Stimulated activated CD8-positive, alpha-beta memory T cell treated with anti-CD3 and anti-CD28 coated beads, Interleukin-4, amount 100 ng/mL, for 1 hour (primary cell): ENCODE results near the gene NFE2L3.
"Not testable (repeated sequence)": the region's sequence is repeated elsewhere in the genome, so short reads cannot be mapped to it uniquely, and the experiment has no call there.

Source experiments
- DNase-seq, 2 donors: peaks; one replicate each; pipeline ENCODE4 v3.0.0-alpha.2; 2020; ENCODE audit warnings: low read depth in 2 of 2, low spot score in 1 of 2

The NFE2L3 gene

GRCh38 chr7:26185131-26185843 lies 33.3 kb downstream of the NFE2L3 start:
- no peak for DNase-seq

- no peak for DNase-seq
These were observed 33.8 kb downstream of the NFE2L3 start for GRCh38 chr7:26185844-26186180.

GRCh38 chr7:26186364-26187311 lies 34.6 kb downstream of the NFE2L3 start:
- no peak for DNase-seq

- no peak for DNase-seq
These were observed 35.6 kb downstream of the NFE2L3 start for GRCh38 chr7:26187380-26188205.

DNA sequence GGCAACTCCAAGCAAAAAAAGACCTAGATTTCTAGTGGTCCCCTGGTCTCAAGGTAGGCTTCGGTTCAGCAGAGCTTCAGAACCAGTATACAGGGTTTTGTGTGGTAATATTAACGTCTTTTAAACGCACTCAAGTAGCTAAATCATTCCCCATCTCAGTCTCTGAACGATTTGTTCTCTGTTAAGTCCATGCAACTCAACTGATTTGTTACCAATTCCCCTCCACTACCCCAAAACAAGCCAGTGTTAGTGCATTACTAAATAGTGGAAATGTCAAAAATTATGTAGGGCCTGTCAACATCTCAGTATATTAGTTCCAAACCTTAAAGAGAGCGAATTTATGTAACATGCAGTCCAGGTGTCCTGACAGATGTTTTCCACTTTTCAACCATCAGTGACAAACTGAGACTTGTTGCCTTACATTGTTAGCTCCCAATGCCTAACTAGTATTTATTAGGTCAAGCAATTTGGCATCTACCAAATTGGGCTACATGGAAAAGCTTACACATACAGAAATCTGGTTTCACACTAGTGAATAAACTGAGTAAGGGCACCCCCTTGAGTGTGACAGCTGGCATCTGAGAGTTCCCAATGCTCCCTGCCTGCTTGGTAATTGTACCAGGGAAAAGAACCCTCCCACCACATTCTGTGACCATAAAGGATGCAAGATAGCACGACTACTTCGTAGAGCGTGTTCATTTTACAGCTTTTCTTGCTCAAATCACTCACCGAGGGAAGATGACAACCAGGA lies 36.4 kb downstream of the NFE2L3 start:
- no peak for DNase-seq

DNA sequence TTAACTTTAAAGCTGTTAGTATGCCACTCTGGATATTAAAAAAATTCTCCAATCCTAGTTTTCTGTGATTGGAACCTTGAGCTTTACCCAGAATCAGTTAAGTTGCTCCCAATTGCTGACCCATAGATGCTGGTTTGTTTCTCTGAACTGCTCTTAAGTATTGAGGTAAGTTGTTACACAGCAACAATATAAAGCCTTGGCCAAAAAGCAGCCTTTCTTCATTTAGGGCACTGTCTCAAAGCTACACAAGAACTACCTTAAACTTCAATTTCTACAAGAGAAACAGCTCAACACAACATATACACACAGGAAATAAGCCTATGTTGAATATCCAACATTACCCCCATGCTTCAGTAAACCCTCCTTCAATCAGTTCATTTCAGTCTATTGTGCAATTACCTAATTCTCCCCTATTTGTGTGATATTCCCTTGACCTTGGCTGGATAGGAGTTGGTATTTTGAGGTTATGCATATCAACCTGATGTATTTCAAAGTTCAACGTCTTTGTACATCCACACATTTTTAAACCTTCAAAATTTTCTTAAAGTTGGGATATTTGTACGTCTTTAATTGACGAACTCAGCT lies 37.1 kb downstream of the NFE2L3 start:
- no peak for DNase-seq

DNA sequence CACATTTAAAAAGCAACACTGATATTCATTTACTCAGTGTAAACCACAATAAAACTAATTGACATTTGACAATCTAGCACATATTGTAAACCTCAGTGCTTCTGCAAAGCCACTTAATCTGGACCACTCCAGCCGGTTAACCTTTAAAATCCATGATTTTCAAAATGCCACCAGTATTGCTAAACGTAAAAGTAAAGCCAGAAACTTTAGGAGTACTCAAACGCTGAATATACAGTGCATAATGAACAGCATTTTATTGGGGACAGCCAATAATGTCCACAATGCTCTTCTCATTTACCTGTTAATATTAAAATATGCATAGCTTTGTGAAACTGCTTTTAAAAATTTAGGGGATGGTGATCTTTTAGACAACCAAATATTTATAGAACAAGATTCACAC lies 37.7 kb downstream of the NFE2L3 start:
- DNase-seq: no peak

- no peak for DNase-seq
These were observed 38.4 kb downstream of the NFE2L3 start for GRCh38 chr7:26190417-26190869.

DNA sequence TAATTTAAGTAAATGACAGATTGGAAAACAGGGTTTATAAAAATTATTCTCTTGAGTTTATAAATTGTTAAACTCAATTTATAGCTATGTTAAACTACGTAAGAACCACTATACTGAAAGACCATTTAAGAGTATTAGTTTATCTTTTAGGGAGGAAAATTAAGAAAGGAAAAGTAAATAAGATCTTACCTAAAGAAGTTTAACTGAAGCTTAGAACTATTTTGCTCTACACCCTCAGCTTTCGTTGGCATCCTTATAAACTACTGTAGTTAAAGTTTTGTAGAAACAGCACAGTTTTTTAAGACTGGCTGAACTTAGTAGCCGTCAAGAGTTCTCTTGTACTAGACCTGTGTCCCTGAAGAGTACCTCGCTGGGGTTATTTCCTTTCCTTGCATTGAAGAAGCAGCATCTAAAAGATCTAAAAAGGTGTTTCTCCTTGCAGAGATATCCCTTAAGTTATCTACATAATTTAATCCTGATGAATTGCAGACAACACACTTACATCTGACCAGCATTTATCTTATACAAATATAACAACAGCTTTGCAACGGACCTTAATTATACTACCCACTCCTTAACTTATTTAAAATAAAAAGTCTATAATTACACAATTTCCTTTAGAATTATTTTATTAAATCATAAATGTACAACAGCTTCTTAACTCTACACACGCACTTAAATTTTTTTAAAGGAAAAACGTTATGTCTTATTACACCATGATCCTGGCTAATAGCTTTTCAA lies 39.4 kb downstream of the NFE2L3 start:
- DNase-seq: no peak

DNA sequence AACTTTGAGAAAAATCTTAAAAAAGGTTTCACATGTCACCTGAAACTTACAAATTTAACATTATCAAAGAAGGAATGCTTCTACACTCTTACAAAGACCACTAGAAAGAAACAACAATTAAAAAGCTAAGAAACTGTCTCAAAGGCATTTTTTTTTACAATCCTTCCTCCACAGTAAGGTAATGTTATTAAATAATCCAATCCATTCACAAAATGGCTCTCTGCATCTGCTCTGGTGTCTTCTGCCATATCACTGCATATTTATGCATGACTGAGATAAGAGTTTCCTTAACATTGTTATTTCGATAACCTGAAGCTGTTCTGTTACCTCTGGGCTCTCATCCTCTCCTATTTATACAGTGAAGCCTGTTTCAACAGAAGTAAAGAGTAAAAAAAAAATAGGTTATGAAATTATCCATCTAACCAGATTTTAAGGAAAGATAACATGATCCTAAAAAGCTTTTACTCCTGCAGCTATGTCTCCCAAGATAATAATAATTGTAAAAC lies 40.0 kb downstream of the NFE2L3 start:
- no peak for DNase-seq

DNA sequence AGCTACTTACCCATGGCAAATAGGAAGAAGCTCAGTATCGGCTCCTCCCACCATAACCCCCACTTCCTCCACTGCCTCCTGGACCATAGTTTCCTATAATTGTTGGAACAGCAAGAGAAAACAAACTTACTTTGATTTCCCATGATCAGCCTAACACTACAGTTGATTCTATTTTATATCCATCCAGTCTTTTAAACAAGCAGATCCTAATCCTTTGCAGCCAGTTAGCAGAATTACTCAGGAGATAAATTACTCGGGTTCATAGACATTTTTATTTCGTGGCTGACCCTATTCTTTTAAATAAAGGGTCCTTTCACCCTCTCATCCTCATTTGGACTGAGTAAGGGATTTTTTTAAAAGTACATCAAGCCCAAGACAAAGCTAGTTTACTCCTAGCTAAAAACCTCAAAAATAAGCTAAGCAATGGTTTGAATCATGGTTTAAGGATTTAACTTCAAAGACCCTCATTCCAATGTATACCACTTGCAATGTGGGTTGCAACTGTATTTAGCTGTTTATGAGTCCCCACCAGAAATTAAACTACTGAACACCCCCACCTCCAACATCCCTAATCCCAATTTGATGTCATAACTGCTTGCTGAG lies 40.6 kb downstream of the NFE2L3 start:
- no peak for DNase-seq

GRCh38 chr7:26193432-26194207 lies 41.6 kb downstream of the NFE2L3 start:
- no peak for DNase-seq

DNA sequence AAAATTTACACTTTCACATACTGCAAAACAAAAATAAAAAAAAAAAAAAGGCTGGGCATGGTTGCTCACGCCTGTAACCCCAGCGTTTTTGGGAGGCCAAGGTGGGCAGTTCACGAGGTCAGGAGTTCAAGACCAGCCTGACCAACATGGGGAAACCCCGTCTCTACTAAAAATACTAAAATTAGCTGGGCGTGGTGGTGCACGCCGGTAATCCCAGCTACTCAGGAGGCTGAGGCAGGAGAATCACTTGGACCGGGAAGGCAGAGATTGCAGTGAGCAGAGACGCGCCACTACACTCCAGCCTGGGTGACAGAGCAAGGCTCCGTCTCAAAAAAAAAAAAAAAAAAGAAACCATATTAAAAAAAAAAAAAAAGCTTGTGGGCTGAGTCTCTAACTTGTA lies 42.8 kb downstream of the NFE2L3 start:
- not testable (repeated sequence) for DNase-seq

GRCh38 chr7:26195182-26195581 lies 43.2 kb downstream of the NFE2L3 start:
- DNase-seq: no peak

GRCh38 chr7:26195867-26196657 lies 44.1 kb downstream of the NFE2L3 start:
- DNase-seq: no peak

DNA sequence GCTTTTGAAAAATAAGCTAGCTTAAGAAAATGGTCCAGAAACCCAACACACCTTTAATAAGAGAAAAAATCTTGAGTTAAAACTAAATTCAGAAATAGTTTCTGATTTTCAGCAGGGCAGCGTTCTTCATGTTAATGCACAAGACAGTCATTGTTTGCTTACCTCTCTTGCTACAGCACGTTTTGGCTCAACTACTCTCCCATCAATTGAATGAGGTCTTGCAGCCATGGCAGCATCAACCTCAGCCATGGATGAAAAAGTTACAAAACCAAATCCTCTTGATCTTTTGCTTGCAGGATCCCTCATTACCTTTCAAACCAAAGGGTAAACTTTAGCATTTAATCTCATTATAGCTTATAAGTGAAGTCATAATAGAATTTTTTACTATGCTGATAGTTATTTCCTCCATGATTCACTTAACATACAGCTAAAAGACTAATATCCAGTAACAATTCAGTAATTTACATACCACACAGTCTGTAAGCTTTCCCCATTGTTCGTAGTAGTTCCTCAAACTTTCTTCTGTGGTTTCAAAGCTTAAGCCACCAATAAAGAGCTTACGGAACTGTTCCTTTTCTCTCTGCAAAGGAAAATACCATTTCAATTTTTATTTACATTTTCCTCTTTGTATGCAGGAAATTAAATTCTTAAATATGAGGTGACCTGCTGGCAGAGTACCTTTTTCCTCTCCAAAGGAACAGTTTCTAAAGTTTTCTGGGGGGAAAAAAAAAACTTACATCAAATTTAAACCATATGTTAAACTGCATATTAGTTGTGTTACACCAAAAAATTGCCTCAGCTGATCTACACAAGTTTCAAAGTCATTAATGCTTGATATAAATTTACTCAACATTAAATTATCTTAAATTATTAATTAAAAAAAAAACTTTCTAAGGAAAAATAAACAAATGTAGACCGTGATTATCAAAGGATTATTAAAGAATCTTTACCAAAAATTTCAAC lies 45.4 kb downstream of the NFE2L3 start:
- no peak for DNase-seq
